Nephron progenitor cell (in vitro differentiated cells): Measurements from ENCODE around the gene GALNS.

Experiments
- DNase-seq: peaks from one replicate; pipeline ENCODE4 v3.0.0; 2021
- H3K27ac Mint-ChIP-seq: 2 replicates; pipeline ENCODE4 v1.8.0; 2021; ENCODE audit warnings: mild to moderate bottlenecking, moderate library complexity, mixed read lengths
- H3K27me3 Mint-ChIP-seq: 2 replicates; pipeline ENCODE4 v1.8.0; 2021; ENCODE audit warnings: mild to moderate bottlenecking, low read depth, mixed read lengths; ENCODE audit not compliant: poor library complexity
- H3K36me3 Mint-ChIP-seq: 2 replicates; pipeline ENCODE4 v1.8.0; 2021; ENCODE audit warnings: low read depth, mixed read lengths
- H3K4me1 Mint-ChIP-seq: 2 replicates; pipeline ENCODE4 v1.8.0; 2021; ENCODE audit warnings: mixed read lengths
- H3K4me3 Mint-ChIP-seq: 2 replicates; pipeline ENCODE4 v1.8.0; 2021; ENCODE audit warnings: mild to moderate bottlenecking, moderate library complexity, mixed read lengths
- H3K9me3 Mint-ChIP-seq: 2 replicates; pipeline ENCODE4 v1.8.0; 2021; ENCODE audit warnings: mild to moderate bottlenecking, moderate library complexity, mixed read lengths
- CTCF ChIP-seq: fragments of 200-600 bp; sonication (generic); IDR thresholded peaks from 2 replicates; pipeline ENCODE4 v1.5.0; 2021; ENCODE audit warnings: antibody characterized with exemption

Gene GALNS

DNA sequence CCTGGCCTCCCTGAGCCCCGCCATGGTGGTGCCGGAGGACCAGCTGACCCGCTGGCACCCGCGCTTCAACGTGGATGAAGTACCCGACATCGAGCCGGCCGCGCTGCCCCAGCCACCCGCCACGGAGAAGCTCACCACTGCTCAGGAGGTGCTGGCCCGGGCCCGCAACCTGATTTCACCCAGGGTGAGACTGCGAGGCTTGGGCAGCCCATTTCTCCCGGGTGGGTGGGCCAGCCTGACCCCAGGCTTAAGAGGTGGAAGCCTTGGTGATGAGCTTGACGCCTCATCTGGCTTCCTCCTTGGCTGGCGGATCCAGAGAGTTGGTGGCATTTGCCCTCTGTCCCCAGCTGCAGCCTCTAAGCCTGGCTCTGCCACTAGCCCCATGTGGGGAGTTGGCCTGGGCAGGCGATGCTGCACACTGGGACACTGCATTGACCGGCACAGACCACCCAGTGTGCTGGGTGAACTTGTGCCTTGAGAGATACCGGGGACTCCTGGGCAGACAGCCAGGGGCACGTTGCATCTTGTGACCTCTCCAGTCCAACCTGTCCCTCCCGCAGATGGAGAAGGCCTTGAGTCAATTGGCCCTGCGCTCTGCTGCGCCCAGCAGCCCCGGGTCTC lies 50.1 kb downstream of the GALNS start:
- peaks cover 3% of the 10 kb centered on the region for H3K27me3 Mint-ChIP-seq
- H3K36me3 Mint-ChIP-seq = peaks cover 5% of the 10 kb centered on the region
- no peak overlapping the region for H3K27ac Mint-ChIP-seq
- no peaks in the 10 kb centered on the region for H3K9me3 Mint-ChIP-seq
- peaks cover 12% of the 10 kb centered on the region for H3K4me1 Mint-ChIP-seq
- no peak for TF ChIP-seq CTCF
- no peak overlapping the region for H3K4me3 Mint-ChIP-seq
- no peak for DNase-seq

DNA sequence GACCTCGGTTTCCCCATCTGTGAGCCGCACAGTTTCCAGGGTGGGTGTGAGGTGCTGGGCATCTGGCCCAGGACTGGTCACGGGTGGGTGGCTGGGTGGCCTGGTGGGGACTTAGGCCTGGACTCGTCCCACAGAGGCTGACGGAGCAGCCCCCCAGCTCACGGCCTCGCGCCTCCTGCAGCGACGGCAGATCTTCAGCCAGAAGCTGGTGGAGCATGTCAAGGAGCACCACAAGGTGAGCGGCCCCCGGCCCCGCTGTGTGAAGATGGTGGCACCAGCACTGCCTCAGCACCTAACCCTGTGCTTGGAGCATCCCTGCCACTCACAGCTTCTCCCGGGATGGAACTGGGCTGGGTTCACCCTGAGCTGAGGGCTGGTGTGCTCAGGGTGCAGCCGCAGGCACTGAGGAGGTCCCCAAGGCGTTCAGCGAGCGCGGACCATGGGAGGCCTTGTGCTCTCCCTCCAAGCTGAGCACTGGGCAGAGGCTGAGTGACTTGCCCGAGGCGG lies 50.8 kb downstream of the GALNS start:
- Mint-ChIP-seq H3K36me3 (peaks cover 5% of the 10 kb centered on the region), H3K27ac (no peak overlapping the region), H3K4me1 (peaks cover 11% of the 10 kb centered on the region), H3K27me3 (peaks cover 3% of the 10 kb centered on the region), H3K4me3 (no peak overlapping the region), H3K9me3 (no peaks in the 10 kb centered on the region)
- DNase-seq = no peak
- no peak for TF ChIP-seq CTCF

DNA sequence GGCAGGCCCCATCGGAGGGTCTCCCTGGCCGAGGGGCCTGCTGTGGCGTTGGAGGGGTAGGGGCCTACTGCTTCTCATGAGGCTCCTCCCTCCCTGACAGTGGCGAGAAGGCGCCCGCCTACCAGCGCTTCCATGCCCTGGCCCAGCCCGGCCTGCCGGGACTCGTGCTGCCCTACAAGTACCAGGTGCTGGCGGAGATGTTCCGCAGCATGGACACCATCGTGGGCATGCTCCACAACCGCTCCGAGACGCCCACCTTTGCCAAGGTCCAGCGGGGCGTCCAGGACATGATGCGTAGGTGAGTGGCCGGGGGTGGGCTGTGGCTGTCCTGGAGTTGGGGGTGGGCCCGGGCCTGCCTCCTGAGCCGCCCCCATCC lies 51.4 kb downstream of the GALNS start:
- no peak for TF ChIP-seq CTCF
- Mint-ChIP-seq H3K4me1 (peaks cover 5% of the 10 kb centered on the region), H3K27me3 (peaks cover 3% of the 10 kb centered on the region), H3K36me3 (peaks cover 5% of the 10 kb centered on the region), H3K9me3 (no peaks in the 10 kb centered on the region), H3K4me3 (peak overlapping the region; percentile 28), H3K27ac (no peak overlapping the region)
- DNase-seq = no peak

DNA sequence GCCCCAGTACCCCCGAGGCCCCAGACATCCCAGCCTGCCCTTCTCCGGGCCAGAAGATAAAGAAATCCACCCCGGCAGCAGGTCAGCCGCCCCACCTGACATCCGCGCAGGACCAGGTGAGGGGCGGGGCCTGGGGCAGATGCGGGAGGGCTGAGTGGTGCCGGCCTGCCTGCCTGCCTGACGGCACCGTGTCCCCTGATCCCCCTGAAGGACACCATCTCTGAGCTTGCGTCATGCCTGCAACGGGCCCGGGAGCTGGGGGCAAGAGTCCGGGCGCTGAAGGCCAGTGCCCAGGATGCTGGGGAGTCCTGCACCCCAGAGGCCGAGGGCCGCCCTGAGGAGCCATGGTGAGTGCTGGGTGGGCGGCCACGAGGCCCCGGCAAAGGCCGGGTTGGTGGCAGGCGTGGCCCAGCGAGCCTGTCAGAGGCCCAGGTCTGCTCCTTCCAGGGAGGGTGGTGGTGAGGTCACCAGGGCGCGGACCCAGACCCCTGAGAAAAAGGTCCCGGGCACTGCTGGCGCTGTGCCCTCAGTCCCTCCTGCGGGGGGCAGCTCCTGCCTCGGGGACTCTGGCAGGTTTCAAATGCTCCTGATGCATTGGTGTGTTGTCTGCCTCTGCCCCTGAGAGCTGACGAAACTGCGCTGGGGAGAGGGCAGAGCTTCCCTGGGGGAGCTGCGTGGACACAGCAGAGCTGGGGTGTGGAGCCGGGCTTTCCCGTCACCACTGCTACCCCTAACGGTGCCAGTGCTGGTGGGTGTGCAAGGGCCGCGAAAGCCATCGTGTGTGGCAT lies 52.0 kb downstream of the GALNS start:
- H3K9me3 Mint-ChIP-seq = no peaks in the 10 kb centered on the region
- H3K36me3 Mint-ChIP-seq = peaks cover 5% of the 10 kb centered on the region
- no peak overlapping the region for H3K27ac Mint-ChIP-seq
- H3K4me3 Mint-ChIP-seq = peak overlapping the region; percentile 78
- TF ChIP-seq CTCF = no peak
- no peaks in the 10 kb centered on the region for H3K27me3 Mint-ChIP-seq
- no peaks in the 10 kb centered on the region for H3K4me1 Mint-ChIP-seq
- no peak for DNase-seq

- H3K36me3 Mint-ChIP-seq = peaks cover 5% of the 10 kb centered on the region
- H3K4me1 Mint-ChIP-seq = no peaks in the 10 kb centered on the region
- peak overlapping the region; percentile 78 for H3K4me3 Mint-ChIP-seq
- H3K27me3 Mint-ChIP-seq = no peaks in the 10 kb centered on the region
- H3K27ac Mint-ChIP-seq = no peak overlapping the region
- DNase-seq = no peak
- TF ChIP-seq CTCF = no peak
- H3K9me3 Mint-ChIP-seq = no peaks in the 10 kb centered on the region
Observed at GRCh38 chr16:88804173-88804551, 52.6 kb downstream of the GALNS start.
